ENCODE results near the gene CDH23.

GRCh38 chr10:71622616-71623015 is 225.9 kb downstream of the CDH23 start:
- no peak for TF ChIP-seq CTCF (IDR thresholded peaks at IDR 0.05)
- no peak for TF ChIP-seq ZFX (IDR thresholded peaks at IDR 0.05; ENCODE audit: borderline replicate concordance)

Data from 22Rv1 (cell line).